HPDE6-E6E7 (cell line): ENCODE measurements around the gene PUM1.
"Not testable (repeated sequence)": the region's sequence is repeated elsewhere in the genome, so short reads cannot be mapped to it uniquely, and the experiment has no call there.

Experiments used
- DNase-seq: peaks from one replicate; pipeline ENCODE4 v3.0.0; 2011; ENCODE audit warnings: missing footprints; ENCODE audit errors: extremely low spot score

Gene PUM1

GRCh38 chr1:31064718-31065309 lies 703 bp downstream of the PUM1 start:
- no peak for DNase-seq

GRCh38 chr1:31064111-31064717 lies 1.3 kb downstream of the PUM1 start:
- DNase-seq, result no peak

GRCh38 chr1:31063631-31064030 lies 1.9 kb downstream of the PUM1 start:
- DNase-seq, result no peak

GRCh38 chr1:31062867-31063380 lies 2.6 kb downstream of the PUM1 start:
- no peak for DNase-seq

GRCh38 chr1:31062162-31062866 lies 3.2 kb downstream of the PUM1 start:
- not testable (repeated sequence) for DNase-seq

- no peak for DNase-seq
These were observed 7.5 kb downstream of the PUM1 start for GRCh38 chr1:31058012-31058411.

GRCh38 chr1:31055953-31056352 lies 9.6 kb downstream of the PUM1 start:
- no peak for DNase-seq

- DNase-seq, result no peak
These were observed 10.0 kb downstream of the PUM1 start for GRCh38 chr1:31055501-31055900.

- no peak for DNase-seq
These were observed 10.5 kb downstream of the PUM1 start for GRCh38 chr1:31054958-31055481.

- DNase-seq, result no peak
These were observed 11.2 kb downstream of the PUM1 start for GRCh38 chr1:31054349-31054748.

GRCh38 chr1:31052613-31053012 lies 12.9 kb downstream of the PUM1 start:
- DNase-seq, result not testable (repeated sequence)

GRCh38 chr1:31051611-31052010 lies 13.9 kb downstream of the PUM1 start:
- no peak for DNase-seq

- not testable (repeated sequence) for DNase-seq
These were observed 18.0 kb downstream of the PUM1 start for GRCh38 chr1:31047507-31047906.

- DNase-seq, result no peak
These were observed 21.9 kb downstream of the PUM1 start for GRCh38 chr1:31043631-31044030.

GRCh38 chr1:31042656-31043055 lies 22.9 kb downstream of the PUM1 start:
- DNase-seq, result no peak

- no peak for DNase-seq
These were observed 24.0 kb downstream of the PUM1 start for GRCh38 chr1:31041529-31041928.

GRCh38 chr1:31040038-31040437 lies 25.5 kb downstream of the PUM1 start:
- DNase-seq, result no peak

- not testable (repeated sequence) for DNase-seq
These were observed 26.6 kb downstream of the PUM1 start for GRCh38 chr1:31038935-31039334.

- DNase-seq, result no peak
These were observed 27.2 kb downstream of the PUM1 start for GRCh38 chr1:31038360-31038759.

- DNase-seq, result no peak
These were observed 28.6 kb downstream of the PUM1 start for GRCh38 chr1:31036749-31037500.

- DNase-seq, result no peak
These were observed 31.9 kb downstream of the PUM1 start for GRCh38 chr1:31033598-31033997.

- DNase-seq, result no peak
These were observed 33.3 kb downstream of the PUM1 start for GRCh38 chr1:31032266-31032665.
